NCI-H460 (cell line): ENCODE data around the gene MAPK8IP3. TPM values are rescaled to one million over a fixed set of nuclear protein-coding genes. Genes with fewer than 3 reads are reported as not detected.

ENCODE experiments used
- DNase-seq: peaks from one replicate; pipeline ENCODE4 v3.0.0-alpha.2; 2016; ENCODE audit warnings: low read depth; ENCODE audit errors: extremely low read depth
- total RNA-seq: library from RNA; depleted of rRNA; stranded (reverse); fragments of >200 nt; shearing (Covaris generic); gene quantifications from 2 replicates; pipeline ENCODE4 v1.2.3, GENCODE V29; 2014

The MAPK8IP3 gene
- total RNA-seq, 1 experiment from 2014 or later, result 23.0 TPM

DNA sequence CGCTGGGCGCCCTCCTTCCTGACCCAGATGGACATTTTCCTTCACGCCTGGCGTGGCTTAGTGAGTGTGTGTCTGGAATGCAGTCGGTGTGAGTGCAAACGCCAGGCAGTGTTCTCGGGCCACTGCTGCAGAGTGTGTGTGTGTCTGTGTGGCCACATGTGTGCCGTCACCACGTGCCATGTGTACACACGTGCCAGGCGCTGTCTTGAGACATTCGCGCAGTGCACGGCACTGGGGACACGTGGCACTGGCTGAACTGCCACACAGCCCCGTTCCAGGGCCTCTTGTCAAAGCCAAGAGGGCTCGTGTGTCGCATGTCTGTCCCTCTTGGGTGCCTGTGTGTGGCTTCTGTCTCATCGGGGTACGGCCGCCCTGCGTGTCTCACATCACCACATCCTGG is 28.8 kb downstream of the MAPK8IP3 start:
- no peak for DNase-seq

DNA sequence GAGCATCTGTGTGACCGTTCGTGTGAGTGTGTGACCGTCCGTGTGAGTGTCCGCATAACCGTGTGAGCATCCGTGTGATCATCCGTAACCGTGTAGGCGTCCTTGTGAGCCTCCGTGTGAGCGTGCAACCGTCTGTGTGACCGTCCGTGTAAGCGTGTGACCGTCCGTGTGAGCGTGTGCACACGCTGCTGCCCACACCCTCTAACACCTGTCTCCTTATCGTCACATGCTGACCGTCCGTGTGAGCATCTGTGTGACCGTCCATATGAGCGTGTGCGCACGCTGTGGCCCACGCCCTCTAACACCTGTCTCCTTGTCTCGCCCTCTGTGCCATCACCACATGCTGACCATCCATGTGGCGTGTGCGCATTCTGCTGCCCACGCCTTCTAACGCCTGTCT is 34.2 kb downstream of the MAPK8IP3 start:
- no peak for DNase-seq

DNA sequence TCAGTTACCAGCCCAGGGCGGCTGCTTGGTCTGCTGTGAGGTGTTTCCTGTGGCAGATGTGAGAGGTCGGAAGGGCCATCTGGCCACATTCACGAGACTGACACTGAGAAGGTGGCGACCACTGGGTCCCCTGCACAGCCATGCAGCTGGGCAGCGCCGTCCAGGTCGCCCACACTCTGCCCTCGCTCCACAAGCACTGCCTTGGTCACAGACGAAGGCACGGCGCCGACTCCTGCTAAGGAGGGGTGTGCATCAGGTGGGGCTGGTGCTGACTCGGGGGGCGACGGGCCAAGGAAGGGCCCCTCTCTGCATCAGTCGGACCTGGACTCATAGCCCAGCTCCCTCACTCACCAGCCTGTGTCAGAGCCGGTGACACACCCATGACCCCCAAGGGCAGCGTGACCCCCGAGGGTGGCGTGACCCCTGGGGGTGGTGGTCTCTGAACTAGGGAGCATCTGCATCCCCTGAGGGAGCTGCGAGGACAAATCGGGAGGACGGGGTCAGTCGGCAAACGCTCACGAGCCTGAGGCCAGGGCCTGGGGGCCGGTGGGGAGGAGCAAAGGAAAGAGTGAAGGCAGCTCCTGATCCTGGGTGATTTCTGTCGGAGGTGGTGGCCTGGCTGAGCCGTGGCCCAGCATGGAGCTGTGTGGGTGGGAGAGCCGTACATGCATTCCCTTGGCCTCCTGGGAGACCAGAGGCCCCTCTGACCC is 34.9 kb downstream of the MAPK8IP3 start:
- DNase-seq, result no peak

DNA sequence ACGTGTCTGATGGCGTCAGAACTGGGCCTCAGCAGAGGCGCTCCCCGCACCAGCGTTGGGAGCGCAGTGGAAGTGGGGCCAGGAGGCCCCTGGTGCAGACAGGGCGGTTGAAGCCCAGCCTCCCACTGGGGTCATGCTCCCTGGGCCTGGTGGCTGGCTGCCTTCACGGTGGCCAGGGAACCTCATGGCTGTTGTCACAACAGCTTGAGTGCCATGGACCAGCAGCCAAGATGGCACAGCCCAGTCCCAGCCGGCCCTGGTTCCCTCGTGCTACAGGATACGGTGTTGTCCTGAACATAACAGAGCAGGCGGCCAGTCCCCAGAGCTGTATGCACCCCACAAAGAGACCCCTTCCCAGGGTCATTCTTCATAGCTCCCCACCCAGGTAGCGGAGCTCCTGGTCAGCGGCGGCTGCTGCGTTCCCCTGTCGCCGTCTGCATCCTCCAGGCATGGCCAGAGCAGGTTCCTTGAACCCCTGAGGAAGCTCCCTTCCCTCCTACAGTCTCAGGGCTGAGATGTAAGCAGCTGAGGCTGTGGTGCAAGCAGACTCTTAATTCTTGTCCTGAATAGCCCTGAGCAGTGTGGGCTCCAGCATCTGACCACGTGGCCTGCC is 35.7 kb downstream of the MAPK8IP3 start:
- no peak for DNase-seq

DNA sequence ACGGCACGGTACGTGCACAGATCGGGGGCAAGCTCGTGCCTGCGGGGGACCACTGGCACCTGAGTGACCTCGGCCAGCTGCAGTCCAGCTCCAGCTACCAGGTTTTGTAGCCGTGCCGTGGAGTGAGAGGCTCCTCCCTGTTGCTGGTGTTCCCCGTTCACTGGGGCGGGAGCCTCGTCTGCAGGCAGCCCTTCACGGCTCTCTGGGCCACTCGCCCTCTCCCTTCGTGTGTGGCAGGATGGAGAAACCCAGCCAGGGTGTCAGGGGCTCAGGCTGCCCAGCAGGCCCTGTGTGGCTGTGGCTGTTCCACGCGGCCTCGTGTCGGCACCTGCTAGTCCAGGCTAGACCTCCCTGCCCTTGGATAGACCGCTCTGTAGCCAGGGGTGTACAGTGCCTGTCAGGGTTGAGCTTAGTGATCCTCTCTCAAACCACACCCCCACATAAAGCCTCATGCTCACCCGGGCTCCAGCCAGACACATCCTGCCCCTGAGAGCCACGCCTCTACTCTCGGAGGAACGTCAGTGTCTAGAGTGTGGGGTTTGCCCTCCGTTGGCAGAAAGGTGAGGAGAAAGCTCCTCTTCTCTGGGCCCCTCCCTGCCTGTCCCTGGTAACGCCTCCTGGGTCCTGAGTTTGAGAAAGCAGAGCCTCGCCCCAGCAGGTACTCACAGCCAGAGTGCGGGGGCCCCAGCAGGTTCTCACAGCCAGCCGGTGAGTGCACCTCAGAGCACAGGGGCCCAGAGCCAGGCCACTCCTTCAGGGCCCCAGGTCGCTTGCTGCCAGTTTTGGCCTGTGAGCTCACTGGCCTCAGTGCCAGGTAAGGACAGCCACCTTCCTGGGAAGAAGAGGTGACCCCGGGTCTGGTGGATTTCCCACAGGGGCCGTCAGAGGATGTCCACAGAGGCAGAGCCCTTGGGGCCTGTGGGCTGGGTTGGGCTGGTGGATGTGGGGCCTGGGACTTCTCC is 37.7 kb downstream of the MAPK8IP3 start:
- no peak for DNase-seq

DNA sequence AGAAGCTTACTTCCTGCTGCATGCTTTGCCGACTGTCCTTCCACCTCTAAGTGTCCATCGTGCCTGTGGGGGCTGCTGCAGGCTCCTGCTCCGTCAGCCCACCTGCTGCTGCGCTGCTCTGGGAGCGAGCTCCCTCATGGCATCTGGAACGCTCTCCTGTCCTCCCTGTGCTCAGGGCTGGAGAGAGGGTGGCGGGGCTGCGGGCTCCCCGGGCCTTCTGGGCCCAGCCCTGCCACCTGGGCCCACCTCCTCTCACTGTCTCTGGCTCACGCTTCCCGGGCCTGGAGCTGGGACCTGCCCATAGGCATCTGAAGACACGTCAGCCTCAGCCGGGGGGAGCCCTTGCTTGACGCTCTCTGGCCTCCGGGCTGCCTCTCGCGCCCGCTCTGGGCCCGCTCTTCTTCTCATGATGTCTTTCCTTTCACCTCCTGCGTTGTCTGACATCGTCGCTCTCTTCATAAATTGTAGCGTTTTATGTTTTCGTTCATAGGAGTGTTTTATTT is 38.4 kb downstream of the MAPK8IP3 start:
- DNase-seq, result no peak

DNA sequence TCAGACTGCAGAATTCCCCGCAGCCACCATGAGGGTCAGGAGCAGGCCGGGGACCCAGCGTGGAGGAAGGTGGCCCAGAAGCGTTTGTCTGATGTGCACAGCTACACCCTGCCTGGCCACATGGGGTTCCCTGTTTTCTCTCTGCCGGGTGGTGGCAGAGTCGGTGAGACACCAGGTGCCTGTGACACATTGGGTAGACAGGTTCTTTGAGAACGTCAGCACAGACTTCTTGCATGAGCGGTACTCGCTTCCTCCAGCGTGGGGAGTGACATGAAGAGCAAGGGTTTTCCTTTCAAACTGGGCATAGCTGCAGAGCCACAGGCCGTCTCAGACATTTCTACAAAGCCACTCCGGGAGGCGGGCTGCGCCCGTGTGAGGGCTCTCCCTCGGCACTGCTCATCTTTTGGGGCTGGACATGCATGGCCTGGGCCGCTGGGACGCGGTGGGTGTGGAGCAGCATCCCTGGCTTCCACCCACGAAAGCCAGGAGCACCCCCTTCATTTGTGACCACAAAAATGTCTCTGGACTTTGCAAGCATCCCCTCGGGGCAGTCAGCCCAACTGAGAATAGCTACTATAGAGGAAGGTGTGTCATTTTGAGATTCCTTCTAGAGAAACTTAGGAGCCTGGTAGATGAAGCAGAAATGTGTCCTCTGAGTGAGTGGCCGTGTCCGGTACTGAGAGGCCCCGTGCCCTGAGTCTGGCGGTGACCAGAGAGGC is 39.3 kb downstream of the MAPK8IP3 start:
- DNase-seq, result no peak

DNA sequence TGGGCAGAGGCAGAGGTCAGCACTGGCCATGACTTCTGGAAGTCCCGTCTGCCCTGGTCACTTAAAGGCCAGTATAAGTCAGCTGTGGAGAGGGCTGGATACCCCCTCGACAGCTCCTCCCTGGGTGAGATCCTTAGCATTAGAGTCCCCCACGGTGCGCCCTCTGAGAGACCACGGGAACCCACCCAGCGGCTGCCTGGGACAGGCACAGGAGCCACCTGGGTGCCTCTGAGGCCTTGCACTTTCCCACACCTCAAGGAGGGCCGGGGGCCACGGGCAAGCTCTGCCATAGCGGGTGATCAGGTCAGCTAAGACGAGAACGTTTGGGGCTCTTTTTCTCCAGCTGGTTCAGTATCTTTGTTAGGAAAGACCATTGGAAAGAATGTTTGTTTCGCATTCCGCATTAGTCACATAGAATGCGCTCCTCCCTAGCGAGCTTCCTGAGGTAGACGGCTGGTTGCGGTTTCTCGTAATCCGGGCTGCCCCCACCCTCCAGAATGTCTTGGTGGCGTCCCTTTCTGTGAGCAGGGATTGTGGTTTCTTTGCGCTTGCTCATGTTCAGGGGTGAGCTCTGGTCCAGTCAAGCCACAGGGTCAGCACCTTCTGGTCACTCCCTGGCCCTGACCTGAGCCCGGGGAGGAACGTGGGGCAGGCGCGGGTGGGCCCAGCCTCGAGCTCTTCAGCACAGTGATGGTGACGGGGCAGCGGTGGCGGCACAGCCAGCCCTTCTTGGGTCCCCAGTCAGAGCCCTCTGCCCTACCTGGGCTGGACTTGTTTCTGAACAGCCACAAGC is 40.1 kb downstream of the MAPK8IP3 start:
- no peak for DNase-seq

DNA sequence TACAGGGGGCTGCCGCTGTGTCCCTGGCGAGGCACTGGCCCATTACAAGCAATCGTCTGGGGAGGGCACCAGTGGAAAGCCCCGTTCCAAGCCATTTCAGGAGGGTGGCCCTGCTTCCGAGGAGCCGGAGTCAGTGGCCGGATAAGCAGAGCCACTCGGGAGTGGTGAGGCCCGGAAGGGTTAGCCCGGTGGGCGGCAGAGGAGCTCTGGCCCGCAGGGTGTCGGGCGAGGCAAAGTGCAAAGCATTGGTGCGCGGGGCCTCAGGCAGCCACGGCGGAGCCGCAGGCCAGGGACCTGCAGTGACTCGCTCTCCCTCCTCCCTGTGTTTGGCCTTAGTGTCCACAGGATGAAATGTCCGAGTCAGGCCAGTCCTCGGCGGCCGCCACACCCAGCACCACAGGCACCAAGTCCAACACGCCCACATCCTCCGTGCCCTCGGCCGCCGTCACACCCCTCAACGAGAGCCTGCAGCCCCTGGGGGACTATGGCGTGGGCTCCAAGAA is 40.7 kb downstream of the MAPK8IP3 start:
- DNase-seq, result no peak

DNA sequence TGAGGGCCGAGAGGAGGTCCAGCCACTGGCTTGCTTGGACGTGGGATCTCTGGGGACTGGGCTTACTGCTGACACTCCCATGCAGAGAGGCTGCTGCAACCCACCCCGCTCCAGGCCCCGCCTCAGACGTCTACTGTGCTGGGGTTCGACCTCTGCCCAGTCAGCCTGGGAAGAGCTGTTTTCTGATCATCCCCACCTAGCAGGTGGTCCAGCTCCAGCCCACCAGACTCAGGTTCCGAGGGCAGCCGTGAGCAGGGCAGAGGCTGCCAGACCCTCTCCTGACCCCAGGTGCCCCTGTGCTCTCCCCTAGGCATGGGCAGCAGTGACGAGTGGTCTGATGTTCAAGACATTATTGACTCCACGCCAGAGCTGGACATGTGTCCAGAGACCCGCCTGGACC is 41.9 kb downstream of the MAPK8IP3 start:
- DNase-seq, result no peak

DNA sequence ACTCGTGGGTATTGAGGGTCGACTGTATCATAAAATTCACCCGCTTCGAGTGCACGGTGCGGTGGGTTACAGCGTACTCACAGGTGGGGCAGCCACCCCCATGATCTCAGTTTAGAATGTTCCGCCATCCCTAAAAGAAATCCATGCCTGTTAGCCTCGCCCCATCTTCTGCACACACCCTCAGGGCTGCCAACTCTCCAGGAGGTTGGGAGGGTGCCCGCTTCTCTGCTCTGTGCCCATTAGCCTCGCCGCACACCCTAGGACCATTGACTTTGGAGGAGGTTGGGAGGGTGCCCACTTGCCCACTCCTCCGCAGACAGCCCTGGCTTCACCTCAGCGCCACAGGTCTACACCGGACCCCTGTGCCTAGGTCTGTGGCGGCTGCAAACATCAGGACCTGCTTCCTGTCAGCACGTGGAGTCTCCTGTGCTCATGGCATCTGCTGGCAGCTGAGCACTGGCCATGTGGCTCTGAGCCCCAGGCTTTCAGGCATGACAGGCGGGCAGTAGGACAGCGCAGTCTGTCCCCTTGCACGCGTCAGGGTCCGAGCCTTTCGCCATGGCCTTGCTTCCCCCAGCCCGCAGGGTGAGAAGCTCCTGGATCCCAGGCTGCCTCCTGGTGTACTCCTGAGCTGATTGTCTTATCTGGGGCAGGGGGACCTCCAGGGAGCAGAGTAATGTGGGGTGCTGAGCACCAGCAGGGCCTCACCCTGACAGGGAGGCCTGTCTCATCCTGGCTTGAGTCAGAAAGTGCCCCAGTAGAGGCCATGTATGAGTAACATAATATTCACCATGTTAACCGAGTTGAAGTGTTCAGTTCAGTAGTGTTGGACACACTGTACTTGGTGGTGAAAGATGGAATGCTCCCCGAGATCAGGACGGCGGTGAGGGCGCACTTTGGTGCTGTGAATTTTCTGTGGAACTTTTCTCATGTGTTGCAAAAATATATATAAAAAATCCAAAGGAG is 43.4 kb downstream of the MAPK8IP3 start:
- DNase-seq, result no peak

DNA sequence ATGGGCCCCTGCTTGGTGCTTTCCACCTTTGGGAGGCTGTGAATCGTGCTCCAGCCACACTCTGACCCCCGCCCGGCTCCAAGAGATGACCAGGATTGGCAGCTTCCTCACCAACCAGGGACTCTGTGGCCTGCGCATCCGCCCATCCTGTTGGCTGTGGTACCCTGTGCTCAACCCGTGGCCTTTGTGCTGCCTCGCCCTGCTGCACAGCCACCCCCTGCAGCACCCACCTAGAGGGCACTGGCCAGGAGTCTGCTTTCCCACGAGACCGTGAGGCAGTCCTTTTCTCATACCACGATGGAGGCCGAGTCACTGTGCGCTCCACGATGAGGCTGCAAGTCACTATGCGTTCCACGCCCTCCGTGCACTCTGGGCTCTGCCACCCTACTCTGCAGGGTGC is 46.0 kb downstream of the MAPK8IP3 start:
- no peak for DNase-seq

DNA sequence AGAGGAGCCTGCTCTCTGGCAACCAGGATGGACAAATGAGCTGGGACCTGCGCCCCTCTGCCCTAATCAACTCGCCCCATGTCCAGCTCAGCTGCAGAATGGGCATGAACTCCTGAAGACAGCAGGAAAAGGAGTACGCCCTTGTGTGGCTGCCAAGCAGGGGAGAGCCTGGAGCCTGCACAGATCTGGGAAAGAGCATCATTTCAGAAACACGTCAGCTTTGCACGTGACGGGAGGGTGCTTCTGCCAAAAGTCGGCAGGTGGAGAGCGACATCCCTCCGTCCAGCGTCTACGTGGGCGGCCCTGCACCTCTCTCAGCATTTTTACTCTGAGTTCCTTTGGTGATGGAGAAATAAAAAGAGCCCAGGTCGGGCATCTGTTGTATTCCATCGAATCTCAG is 46.9 kb downstream of the MAPK8IP3 start:
- no peak for DNase-seq

DNA sequence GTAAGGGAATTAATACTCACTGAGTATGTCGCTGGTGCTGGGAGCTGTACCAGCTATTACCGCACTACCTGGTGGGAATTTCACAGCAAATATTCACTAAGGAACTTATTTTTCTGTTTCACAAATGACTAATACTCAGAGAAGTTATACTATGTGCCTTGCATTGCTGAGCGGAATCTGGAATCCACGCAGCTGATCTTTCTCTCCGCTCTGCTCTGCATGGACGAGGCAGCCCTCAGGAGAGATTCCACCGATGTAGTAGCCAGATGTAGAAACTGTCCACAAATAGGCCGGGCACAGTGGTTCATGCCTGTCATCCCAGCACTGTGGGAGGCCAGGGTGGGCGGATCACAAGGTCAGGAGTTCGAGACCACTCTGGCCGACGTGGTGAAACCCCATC is 48.2 kb downstream of the MAPK8IP3 start:
- DNase-seq, result no peak

DNA sequence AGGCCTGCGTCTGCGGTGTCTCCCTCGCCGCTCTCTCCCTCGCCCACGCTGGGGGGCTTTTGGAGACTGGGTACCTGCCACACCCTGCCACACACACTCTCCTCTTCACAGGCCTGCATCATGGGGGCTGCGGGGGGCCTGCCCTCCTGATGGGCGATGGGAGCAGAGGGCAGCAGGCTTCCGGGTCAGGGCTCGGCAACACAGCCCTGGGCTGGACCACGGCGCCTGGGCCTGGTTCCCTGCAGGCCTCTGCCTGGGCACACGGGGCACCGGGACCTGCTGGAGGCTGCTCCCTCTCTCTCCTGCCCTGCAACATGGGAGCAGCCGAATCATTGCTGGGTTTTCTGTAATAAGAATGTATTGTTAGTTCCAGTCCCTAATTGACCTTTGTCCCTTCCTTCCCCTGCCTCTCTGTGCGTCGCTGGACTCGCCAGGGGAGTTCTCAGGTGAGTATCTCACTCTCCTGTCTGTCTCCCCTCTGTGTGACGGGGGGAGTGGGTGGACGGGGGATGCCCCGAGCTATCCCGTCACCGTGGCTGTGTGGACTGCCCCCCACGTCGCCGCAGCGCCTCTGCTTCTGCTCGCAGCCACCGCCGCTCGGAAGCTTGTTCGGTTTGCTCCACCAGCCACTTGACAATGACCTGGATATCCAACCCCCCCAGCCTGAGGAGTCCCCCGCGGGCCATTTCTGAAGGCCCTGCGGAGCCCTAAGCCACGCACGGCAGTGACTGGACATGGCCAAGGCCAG is 51.9 kb downstream of the MAPK8IP3 start:
- no peak for DNase-seq

DNA sequence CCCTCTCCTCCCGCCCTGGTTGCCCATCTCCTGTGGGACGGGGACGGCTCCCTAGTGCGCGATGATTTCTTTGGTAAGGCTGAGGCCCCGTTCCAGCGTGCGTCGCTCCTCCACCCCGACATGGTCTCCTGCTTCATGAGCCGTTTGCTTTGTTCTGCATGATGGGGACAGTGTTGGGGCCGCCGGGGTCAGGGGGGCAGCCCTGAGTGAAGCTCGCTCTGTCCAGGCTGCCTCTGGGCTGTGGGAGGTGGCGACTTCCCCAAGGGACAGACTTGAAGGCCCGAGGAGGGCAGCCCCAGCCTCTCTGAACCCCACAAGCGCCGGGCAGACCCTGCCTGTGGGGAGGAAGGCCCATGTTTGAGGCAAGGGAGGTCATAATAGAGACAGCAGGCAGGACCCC is 52.9 kb downstream of the MAPK8IP3 start:
- DNase-seq, result no peak

DNA sequence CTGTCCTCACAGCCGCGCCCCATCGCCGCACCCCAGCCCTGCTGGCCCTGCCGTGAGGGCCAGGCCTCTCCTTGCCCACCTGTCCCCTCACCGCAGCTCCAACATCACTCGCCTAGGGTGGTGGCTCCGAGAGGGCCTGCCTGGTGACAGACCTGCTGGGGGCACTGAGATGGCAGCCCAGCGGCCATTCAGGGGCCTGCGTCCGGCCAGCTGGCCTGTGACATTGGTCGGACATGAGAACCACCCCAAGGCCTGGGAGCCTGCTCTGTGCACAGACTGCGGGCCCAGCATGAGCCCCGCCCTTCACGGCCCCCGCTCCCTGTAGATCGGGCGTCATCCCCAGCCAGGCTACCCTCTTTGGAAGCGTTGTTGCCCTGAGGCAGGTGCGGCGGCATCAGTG is 53.5 kb downstream of the MAPK8IP3 start:
- no peak for DNase-seq

DNA sequence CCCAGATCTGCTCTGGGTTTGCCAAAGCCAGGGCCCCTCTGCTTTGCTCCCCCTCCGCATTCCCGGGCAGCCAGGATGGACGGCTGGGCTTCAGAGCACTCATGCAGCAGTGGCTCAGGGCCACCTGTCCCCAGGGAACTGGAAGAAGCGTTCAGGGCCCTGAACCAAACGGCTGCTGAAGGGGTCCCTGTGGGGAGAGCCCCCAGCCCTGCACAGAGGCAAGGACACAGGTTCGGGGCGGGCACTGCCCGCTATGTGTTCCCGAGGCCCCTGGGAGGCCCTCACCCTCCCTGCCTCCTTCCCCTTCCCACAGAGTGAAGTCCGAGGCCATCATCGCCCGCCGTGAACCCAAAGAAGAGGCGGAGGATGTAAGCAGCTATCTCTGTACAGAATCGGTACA is 54.9 kb downstream of the MAPK8IP3 start:
- no peak for DNase-seq
